Activated CD4-positive, alpha-beta T cell treated with anti-CD3 and anti-CD28 coated beads for 1 hour (primary cell): Measurements from ENCODE around the gene CCDC92B.
"Not testable (repeated sequence)": the region's sequence is repeated elsewhere in the genome, so short reads cannot be mapped to it uniquely, and the experiment has no call there.

ENCODE experiments used
- DNase-seq: peaks from one replicate; pipeline ENCODE4 v3.0.0-alpha.2; 2020

CCDC92B gene

DNA sequence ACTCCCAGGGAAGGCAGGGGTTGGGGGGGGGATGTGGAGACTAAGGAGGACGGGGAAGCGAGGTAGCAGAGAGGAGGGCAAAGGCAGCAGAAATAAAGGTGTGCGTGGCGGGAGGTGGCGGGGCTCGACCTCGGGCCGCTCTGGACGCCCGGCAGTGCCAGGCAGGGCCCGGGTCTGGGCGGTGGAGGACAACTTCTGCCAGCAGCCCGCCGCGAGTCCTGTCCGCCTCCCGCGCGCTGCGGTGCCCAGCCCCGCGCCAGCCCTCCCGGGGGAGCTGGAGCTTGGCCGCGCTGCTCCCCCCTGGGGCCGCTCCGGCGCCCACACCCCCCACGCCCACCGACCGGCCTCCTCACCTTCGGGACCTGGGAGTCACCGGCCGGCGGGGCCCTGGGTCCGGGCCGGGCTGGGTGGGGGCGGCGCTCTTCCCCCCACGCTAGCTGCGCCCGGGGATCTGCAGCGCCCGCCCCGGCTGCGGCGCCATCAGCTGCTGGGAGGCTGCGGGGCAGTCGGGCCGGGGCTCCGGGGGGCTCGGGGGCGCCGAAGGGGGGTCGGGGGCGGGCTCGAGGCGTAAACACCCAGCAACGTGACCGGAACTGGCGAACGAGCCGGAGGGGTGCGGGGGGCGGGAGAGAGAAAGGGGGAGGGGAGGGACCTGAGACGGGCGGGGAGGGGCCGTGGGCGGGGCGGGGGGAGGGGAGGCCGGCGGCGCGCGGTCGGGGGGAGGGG lies at the start of gene CCDC92B:
TSS of gene CCDC92B (minus strand) at position 595 of the 726 bp plus-strand sequence. CDS start 14,507 bp downstream, outside the sequence.
- no peak for DNase-seq

DNA sequence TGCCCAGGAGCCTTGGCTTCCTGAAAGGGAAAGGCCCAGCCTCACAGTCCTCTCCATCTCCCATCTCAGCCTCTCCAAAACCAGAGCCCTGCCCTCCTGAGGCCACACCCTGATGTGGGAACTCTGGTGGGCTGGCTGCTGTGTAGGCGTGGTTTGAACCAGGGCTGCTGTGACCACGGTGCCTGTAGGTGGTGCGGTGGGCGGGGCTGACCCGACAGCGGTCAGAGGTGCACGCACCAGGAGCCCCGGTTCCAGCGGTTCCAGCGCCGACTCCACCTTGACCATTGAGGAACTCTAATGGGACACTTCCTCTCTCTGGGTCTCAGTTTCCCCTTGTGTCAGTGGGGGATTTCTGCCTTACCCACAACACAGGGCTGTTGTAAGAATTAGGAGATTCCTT lies 49.2 kb upstream of the CCDC92B start:
- no peak for DNase-seq

DNA sequence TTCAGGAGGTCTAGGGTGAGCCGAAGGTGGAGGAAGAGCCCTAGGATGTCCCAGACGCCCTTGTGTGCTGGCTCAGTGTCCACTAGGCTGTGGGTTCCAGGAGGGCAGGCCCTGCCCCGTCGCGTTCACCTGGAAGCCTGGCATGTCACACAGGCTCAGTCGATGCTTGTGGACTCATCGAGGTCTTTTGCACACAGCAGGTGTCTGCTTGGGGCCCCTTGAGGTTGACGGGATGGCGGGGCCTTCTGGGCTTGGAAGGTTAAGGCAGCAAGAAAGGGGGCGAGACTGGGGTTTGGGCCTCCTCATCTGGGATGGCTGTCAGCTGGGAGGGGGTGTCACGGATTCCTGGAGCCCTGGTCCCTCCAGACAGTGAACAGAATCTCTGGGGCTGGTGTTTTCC lies 48.7 kb upstream of the CCDC92B start:
- no peak for DNase-seq

DNA sequence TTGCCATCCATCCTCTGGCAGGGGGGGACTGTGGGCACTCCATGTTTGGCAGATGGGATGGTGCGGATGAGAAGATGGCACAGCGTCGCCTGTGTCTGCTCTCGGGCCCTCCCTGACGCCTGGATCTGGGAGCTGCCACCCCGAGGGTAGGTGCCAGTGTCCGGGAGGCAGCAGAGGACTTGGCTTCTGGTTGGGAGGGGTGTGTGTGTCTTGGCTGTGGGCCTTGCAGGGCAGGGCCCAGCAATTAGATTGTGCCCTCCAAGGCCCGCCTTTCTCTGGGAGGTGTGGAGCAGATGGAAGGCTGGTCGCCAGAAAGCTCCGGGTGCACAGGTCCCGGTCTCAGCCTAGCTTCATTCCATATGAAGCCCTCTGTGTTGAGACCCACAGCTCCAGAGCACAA lies 48.2 kb upstream of the CCDC92B start:
- DNase-seq: no peak

DNA sequence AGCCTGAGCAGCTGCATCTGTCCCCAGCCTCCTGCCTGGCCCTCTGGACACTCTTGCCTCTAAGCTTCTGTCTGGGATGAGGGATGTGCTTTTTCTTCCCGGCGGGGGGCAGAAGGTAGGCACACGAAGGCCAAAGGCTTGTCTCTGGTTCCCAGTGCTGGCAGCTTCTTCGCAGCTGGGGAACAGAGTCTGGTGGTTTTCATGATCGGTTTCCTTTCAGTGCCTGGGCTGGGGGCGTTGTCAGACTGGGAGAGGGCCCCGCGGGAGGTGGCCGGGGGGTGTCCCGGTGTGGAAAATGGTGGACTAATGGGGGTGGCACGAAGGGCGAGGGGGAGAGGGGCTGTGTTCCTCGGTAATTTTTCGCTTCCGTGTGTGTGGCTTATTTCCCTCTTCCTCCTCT lies 47.8 kb upstream of the CCDC92B start:
- no peak for DNase-seq

DNA sequence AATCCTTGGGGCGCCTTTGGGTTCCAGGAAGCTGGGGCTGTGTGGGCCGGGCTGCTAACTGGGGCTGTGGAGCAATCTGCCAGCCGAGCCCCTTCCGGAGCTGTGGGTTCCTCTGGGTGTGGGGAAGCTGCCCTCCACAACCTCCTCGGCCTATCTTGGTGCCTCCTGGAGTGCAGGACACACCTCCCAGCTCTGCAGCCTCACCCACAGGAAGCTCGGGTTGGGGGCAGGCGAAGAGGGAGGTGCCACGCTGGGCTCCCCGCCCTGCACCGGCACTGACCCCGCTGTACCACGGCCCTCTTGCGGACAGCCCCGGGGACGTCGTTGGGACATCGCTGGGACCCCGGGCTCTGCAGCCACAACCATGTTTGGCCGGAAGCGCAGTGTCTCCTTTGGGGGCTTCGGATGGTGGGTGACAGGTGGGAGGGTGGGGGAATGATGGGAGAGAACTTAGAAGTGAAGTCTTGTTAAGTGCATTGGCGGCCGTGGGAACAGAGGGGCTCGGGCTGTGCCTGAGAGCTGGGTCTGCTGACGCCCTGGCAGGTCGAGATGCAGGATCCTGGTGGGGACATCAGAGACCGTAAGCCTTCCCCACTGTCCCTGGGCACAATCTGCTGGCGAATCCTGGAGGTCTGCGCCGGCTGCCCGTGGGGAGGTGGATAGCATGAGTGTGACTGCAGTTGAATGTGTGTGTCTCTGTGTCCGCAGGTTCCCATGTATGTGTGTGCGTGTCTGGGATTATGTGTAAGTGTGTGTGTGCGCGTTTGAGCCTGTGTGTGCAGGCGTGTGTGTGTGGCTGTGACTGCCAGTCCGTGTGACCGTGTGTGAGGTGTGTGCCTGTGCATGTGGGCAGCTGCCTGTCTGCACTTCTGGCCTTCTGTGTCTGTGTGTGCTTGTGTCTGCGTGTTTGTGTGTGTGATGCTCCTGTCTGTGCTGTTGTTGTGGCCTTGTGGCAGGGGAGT lies 47.0 kb upstream of the CCDC92B start, which contains the start of gene RAP1GAP2:
TSS of gene RAP1GAP2 (plus strand) at position 275 of the 962 bp plus-strand sequence. CDS start at position 365, 90 bp downstream.
- DNase-seq: peak; percentile 44

DNA sequence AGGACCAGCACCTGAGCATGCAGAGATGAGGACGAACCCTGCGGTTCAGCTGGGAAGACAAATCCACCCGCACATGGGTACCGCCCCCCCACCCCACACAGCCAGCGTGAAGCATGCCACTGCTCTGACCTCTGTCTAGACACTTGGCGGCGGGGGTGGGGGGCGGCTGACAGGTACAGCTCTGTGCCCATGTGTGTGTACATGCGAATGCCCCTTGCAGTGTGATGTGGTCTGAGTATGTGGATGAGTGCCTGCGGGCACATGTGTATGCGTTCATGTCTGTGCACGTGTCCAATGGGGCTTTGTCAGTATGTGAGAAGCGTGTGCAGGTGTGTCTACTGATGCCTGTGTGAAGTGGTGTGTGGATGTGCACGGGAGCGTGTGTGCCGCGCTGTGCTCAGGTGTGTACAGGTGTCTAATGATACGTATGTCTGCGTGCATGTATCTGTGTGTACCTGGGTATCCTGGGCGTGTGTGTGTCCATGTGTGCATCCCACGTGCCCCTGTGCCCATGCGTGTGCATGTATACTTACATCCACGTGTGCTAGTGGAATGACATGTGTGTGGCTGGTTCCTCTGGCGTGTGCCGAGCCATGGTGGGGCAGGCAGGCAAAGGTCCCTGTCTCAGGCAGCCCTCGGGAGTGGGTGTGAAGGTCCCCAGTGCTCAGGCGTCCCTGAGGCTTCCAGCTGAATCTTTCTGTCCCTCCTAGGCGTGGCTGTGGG lies 46.1 kb upstream of the CCDC92B start:
- DNase-seq: no peak

DNA sequence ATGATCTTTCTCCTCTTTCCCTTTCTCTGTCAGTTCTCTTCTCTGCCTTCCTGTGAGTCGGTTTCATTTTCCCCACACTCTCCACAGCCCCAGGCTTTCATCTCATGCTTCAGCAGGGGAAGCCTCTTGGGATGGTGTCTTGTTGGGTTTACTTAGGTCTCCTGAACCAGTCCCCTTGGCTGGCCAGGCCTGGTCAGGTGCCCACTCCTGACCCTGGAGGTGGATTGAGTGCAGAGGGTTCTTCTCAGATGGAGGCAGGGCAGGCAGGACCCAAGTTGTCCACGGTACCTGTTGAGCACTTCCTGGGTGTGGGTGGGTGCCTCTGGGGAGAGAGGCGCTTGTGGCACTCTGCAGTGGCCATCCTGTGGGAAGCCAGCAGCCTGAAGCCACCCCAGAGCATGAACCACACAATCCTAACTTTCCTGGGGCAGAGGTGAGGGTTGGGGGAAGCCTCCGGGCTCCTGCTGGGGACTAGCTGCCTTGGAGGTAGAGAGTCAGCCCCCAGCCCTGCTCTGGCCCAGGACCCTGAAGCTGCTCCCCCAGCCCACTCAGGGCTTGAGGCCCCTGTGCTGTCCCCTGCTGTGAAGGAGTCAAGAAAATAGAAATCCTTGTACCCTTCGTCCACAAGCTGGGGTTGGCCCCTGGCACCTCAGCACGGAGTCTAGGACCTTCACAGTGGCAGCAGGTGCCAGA lies 44.8 kb upstream of the CCDC92B start:
- no peak for DNase-seq

DNA sequence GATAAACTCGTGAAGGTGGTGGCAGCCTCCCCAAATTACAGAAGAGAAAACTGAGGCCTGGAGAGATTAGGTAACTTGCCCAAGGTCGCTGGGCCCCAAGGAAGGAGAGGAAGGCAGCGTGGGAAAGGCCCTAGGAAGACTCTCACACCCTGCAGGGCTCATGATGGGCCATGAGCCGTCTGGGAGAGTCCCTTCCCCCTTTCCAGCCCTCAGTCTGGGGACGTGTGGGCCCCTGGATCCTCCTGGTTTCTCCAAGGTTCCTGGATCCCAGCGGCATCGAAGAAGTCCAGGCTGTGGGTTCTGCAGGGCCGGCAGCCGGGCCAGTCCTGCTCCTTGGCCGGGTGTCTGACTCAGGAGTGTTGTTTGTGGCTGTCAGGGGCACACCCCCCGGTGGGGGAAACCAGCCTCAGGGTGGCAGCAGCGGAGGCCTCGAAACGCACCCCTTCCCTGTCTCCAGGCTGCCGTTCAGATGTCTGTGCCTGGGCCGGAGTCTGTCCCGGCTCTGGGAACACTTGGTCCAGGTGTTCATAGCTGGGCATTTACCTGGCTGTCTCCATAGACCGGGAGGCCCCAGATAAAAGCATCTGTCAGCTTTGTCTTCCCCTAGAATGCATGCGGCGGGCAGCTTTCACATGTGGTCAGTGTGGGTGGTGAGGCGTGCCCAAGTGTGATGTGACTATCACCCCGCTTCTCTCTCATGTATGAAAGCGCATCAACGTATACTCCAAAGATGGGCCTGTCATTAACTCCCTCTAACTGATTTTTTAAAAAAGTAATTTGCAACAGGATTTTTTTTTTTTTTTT lies 43.1 kb upstream of the CCDC92B start:
- DNase-seq: no peak

DNA sequence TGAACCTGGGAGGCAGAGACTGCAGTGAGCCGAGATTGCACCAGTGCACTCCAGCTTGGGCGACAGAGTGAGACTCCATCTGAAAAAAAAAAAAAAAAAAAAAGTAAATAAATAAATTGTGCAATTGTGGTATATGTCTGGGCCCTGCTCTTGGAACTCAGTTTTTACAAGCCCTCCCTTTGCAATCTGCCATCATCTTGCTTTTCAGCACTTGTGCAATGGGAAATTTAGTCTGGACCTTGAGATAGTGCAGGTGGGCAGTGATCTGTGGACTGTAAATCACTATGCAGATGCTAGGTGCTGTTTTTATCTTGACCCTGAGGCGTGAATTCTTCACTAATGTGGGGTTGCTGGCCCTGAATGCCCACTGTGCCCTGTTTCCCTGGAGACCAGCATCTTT lies 40.2 kb upstream of the CCDC92B start:
- DNase-seq: no peak

DNA sequence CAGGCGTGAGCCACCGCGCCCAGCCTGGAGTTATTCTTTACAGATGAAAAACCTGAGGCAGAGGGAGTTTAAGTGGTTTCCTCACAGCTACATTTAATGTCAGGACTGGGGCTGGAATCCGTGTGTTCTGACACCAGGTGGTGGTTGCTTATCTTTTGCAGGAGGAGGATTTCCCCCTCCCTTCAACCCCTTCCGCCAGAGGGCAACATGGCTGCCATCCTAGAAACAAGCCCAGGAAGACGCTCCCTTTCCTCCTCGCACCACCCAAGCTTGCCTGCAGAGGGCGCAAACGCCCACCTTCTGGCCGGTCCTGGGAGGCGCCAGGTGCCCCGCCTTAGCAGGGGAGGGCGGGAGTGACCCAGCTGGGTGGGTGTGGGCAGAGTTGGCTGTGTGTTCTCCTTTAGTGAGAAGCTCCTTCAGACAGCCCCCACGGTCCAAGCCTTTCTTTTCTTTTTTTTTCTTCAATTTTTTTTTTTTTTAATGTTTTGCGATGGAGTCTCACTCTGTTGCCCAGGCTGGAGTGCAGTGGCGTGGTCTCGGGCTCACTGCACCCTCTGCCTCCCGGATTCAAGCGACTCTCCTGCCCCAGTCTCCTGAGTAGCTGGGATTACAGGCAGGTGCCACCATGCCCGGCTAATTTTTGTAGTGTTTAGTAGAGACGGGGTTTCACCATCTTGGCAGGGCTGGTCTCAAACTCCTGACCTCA lies 36.9 kb upstream of the CCDC92B start:
- DNase-seq: peak; percentile 80

DNA sequence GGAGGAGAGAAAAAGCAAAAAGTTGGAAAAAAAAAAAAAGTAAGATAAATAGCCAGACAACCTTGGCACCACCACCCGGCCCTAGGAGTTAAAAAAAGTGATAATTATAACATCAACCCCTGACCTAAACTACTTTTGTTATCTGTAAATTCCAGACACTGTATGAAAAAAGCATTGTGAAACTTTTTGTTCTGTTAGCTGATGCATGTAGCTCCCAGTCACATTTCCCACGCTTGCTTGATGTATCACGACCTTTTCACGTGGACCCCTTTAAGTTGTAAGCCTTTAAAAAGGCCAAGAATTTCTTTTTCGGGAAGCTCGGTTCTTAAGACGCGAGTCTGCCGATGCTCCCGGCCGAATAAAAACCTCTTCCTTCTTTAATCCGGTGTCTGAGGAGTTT lies 35.9 kb upstream of the CCDC92B start:
- not testable (repeated sequence) for DNase-seq

DNA sequence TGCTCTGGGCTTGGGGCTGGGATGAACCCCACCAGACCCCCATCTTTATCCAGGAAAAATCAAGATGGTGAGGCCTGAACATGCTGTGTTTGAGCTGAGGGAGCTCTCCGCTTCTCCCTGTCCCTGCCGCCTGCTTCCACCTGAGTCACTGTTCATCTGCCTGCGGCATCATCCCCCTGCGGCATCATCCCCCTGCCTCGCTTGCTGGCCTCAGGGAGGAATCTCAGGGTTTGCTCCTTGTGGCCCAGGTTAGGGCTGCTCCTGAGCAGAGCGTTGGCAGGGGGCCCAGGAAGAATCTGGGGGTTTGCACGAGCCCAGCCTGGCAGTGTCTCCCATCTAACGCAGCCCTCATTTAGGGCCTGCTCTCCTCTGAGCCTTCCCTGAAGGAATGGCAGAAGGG lies 35.4 kb upstream of the CCDC92B start:
- no peak for DNase-seq

DNA sequence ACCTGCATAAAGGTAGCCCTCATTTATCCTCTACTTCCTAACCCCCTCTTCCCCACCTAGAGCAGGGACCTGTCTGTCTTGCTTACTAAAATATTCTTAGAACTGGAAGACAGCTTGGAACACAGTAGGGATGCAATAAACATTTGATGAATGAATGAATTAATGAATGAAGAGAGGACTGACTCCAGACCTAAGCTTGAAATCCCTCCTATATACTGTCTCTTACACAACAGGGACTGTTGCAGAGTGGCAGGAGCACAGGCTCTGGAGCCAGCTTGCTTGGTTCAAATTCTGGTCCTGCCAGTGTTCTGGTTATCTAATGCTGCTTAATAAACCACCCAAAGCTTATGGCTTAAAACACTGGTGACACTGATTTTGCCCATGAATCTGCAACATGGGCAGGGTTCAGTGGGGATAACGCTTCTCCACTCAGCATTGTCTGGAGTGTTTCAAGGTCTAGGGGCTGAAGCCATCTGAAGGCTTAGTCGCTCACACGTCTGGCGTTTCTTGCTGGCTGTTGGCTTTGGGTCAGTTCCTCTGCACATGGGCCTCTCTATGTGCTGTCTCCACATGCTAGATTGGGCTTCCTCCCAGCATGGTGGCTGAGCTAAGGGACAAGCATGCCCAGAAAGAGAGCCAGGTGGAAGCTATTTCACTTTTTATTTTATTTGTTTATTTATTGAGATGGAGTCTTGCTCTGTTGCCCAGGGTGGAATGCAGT lies 34.0 kb upstream of the CCDC92B start:
- no peak for DNase-seq

DNA sequence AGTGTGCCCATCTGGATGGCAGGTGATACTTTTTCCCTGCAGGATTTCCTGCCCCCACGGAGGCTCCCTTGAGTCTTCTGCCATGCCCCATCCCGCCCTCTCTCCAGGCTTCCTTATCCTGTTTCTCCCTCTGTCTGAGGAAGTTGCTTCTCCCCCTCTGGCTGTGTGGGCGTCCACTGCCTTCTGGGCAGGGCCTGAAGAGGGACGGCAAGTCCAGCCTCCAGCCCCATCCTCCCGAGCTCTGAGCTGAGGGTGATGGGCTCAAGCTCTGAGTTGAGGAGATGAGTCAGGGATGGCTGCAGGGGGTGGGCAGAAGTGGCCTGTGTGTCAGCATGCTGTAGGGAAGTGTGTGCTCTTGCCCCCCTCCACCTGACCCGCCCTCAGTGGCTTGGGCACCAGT lies 32.6 kb upstream of the CCDC92B start:
- DNase-seq: no peak

DNA sequence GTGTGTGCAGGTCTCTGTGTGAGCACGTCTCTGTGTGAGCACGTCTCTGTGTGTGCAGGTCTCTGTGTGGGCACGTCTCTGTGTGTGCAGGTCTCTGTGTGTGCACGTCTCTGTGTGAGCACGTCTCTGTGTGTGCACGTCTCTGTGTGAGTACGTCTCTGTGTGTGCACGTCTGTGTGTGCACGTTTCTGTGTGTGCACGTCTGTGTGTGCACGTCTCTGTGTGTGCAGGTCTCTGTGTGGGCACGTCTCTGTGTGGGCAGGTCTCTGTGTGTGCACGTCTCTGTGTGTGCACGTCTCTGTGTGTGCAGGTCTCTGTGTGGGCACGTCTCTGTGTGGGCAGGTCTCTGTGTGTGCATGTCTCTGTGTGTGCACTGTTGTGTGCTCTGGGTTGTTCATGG lies 32.1 kb upstream of the CCDC92B start:
- not testable (repeated sequence) for DNase-seq

DNA sequence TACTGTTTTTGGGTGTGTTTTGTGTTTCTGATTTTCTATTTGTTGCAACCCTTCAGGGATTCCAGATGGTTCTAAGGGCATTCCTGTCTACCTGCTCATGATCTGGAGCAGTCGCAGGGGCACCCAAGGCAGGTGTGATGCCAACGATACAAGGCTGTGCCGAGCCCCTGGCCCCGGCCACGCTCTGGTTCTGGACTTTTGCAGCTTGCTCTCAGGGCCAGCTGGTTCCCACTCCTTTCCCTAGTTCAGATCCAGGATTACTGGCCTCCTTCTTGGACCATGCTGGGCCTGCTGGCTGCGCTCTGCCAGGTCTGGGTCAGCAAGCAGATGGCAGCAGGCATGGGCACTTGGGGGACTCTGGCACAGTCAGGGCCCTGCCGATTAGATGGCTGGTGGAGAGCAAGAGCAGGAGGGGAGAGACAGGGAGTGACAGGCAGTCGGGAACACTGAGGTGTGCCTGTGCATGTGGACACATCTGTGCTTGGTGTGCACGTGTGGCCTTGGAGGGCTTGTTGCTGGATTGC lies 31.5 kb upstream of the CCDC92B start:
- DNase-seq: no peak

DNA sequence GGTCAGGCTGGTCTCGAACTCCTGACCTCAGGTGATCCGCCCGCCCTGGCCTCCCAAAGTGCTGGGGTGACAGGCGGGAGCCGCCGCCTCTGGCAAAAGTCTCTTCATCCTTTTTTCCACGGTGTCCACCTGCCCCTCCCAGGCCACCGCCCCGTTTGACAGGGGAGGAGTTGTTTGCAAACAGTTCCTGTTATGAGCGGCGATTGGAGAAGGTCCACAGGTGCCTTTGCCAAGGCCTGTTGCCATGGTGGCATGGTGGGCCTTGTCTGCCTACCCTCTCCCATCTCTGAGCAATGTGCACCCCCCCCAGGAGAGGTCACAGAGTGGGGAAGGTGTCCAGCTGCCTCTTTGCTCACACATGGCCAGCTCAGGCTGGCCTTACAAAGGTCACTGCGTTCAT lies 30.8 kb upstream of the CCDC92B start:
- no peak for DNase-seq

DNA sequence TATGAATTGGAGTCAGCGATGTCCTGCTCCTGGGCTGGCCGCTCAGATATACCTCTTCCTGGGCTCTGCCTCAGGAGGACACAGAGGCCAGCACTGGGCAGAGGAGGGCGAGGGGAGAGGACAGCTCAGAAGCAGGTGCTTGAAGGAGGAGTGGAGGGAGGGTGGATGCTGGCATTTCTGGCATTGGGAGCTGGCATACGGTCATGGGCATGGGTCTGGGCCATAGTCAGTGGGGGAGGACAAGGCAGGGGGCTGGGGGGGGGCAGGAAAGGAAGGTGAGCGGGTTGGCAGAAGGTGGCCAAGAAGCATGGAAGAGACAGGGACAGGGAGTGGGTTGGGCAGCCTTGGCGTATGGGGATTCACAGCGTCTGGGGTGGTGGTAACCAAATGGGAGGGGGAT lies 30.1 kb upstream of the CCDC92B start:
- no peak for DNase-seq

DNA sequence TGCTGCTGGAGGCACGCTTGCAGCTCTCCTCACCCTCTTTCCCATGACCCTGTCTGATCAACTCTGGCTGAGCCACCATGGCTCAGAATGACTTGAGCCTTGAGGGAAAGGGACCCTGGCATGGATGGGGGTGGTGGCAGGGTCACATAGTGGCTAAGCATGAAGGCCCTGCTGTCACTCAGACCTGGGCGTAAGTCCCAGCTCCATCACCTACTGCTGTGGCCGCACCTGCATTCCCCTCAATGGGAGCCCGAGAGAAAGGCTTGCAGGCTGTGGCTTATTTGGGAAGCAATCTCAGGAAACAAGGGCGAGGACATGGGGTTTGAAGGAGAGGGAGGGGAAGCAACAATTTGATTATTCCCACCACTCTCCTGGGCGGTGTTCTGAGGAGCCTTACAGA lies 29.0 kb upstream of the CCDC92B start:
- no peak for DNase-seq
